Measurements from ENCODE around the gene IQGAP2. TPM values are rescaled to one million over a fixed set of nuclear protein-coding genes. Genes with fewer than 3 reads are reported as not detected.
"Not testable (repeated sequence)": the region's sequence is repeated elsewhere in the genome, so short reads cannot be mapped to it uniquely, and the experiment has no call there.

Gene IQGAP2
- total RNA-seq, 1 experiment from 2014 or later, result not detected

DNA sequence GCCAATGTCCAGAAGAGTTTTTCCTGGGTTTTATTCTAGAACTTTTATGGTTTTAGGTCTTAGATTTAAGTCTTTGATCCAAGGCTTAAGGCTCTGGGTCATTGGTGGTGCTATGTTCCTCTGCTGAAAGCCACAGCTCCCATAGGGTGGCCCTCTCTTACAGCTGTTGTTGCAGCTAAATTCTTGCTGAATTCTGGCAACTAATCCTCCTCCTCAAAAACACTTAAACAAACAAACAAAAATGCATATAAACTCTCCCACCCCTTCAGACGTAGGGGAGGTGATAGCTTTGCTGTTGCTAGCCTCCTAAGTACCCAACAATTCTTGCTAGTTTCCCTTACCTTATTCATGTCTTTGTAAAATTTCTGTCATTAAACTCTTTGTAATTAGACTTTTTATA, 30.2 kb downstream of the IQGAP2 start:
- no peak for DNase-seq
- no peak for TF ChIP-seq EZH2 (IDR thresholded peaks at IDR 0.05; ENCODE audit: low read depth)
- TF ChIP-seq, protein P1, sequence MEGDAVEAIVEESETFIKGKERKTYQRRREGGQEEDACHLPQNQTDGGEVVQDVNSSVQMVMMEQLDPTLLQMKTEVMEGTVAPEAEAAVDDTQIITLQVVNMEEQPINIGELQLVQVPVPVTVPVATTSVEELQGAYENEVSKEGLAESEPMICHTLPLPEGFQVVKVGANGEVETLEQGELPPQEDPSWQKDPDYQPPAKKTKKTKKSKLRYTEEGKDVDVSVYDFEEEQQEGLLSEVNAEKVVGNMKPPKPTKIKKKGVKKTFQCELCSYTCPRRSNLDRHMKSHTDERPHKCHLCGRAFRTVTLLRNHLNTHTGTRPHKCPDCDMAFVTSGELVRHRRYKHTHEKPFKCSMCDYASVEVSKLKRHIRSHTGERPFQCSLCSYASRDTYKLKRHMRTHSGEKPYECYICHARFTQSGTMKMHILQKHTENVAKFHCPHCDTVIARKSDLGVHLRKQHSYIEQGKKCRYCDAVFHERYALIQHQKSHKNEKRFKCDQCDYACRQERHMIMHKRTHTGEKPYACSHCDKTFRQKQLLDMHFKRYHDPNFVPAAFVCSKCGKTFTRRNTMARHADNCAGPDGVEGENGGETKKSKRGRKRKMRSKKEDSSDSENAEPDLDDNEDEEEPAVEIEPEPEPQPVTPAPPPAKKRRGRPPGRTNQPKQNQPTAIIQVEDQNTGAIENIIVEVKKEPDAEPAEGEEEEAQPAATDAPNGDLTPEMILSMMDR (conservative IDR thresholded peaks at IDR 0.05), result no peak
- H3K9me2 ChIP-seq (ENCODE audit: insufficient read depth), result no peaks in the 10 kb centered on the region
- no peaks in the 10 kb centered on the region for H4K20me1 ChIP-seq (ENCODE audit: insufficient read depth)
- no peak overlapping the region for H3K4me3 ChIP-seq
- intact Hi-C loops (cut with micrococcal nuclease; ENCODE audit: unreplicated experiment), result no loop called here
- H3K4me1 ChIP-seq (replicated peaks; ENCODE audit: insufficient read depth), result no peaks in the 10 kb centered on the region
- no peaks in the 10 kb centered on the region for H3K27me3 ChIP-seq (ENCODE audit: insufficient read depth, low read depth)
- no peaks in the 10 kb centered on the region for H3K36me3 ChIP-seq (ENCODE audit: low read depth)
- BruUV-seq (replicated peaks), result no TSS peak
- ChIA-PET POLR2A (ENCODE audit: unreplicated experiment) (no interaction called here), CTCF (no interaction called here)
- H3K27ac ChIP-seq, result no peak overlapping the region
- H2AFZ ChIP-seq, result no peak overlapping the region
- H3F3A ChIP-seq (ENCODE audit: insufficient read depth, low read depth), result no peaks in the 10 kb centered on the region
- H3K4me2 ChIP-seq, result no peak overlapping the region
- H3K9me3 ChIP-seq (ENCODE audit: insufficient read depth, low read depth), result 0 out of 2 replicates have a peak, but pooled peaks cover 3% of the 10 kb centered on the region
- H3K79me2 ChIP-seq (ENCODE audit: low read depth), result no peaks in the 10 kb centered on the region

DNA sequence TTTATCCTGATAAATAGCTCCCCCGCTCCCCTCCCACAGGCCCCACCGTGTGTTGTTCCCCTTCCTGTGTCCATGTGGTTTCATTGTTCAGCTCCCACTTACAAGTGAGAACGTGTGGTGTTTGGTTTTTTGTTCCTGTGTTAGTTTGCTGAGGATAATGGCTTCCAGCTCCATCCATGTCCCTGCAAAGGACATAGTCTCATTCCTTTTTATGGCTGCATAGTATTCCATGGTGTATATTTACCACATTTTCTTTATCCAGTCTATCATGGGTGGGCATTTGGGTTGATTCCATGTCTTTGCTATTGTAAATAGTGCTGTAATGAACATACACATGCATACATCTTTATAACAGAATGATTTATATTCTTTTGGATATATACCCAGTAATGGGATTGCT, 34.4 kb downstream of the IQGAP2 start:
- H3K27ac ChIP-seq; H3K9me3 ChIP-seq (ENCODE audit: insufficient read depth, low read depth); intact Hi-C loops (cut with micrococcal nuclease; ENCODE audit: unreplicated experiment); H3K4me1 ChIP-seq (replicated peaks; ENCODE audit: insufficient read depth); H3F3A ChIP-seq (ENCODE audit: insufficient read depth, low read depth); H2AFZ ChIP-seq; H3K9me2 ChIP-seq (ENCODE audit: insufficient read depth); H3K79me2 ChIP-seq (ENCODE audit: low read depth); H3K4me2 ChIP-seq; H3K36me3 ChIP-seq (ENCODE audit: low read depth); CTCF ChIA-PET; BruUV-seq (replicated peaks); H4K20me1 ChIP-seq (ENCODE audit: insufficient read depth); DNase-seq; H3K4me3 ChIP-seq; H3K27me3 ChIP-seq (ENCODE audit: insufficient read depth, low read depth); POLR2A ChIA-PET (ENCODE audit: unreplicated experiment): not testable (repeated sequence)

DNA sequence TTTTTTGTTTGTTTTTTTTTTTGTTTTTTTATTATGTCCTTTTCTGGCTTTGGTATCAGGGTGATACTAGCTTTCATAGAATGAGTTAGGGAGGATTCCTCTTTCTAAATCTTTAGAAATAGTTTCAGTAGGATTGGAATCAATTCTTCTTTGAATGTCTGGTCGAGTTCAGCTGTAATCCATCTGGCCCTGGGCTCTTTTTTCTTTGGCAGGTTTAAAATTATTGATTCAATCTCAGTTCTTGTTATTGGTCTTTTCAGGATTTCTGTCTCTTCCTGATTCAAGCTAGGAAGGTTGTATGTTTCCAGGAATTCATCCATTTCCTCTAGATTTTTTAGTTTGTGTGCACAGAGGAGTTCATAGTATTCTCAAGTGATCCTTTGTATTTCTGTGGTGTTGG, 34.9 kb downstream of the IQGAP2 start:
- intact Hi-C loops (cut with micrococcal nuclease; ENCODE audit: unreplicated experiment), result no loop called here
- Histone ChIP-seq H3K27me3 (ENCODE audit: insufficient read depth, low read depth) (no peaks in the 10 kb centered on the region), H3K4me1 (replicated peaks; ENCODE audit: insufficient read depth) (no peaks in the 10 kb centered on the region), H3K4me3 (no peak overlapping the region), H3F3A (ENCODE audit: insufficient read depth, low read depth) (no peaks in the 10 kb centered on the region), H3K9me2 (ENCODE audit: insufficient read depth) (no peaks in the 10 kb centered on the region), H3K27ac (no peak overlapping the region), H3K36me3 (ENCODE audit: low read depth) (no peaks in the 10 kb centered on the region), H3K79me2 (ENCODE audit: low read depth) (no peaks in the 10 kb centered on the region), H2AFZ (no peak overlapping the region), H3K9me3 (ENCODE audit: insufficient read depth, low read depth) (0 out of 2 replicates have a peak, but pooled peaks cover 3% of the 10 kb centered on the region), H3K4me2 (no peak overlapping the region), H4K20me1 (ENCODE audit: insufficient read depth) (no peaks in the 10 kb centered on the region)
- POLR2A ChIA-PET (ENCODE audit: unreplicated experiment), result no interaction called here
- CTCF ChIA-PET, result no interaction called here
- TF ChIP-seq EZH2 (IDR thresholded peaks at IDR 0.05; ENCODE audit: low read depth), result no peak
- TF ChIP-seq, protein P1 (conservative IDR thresholded peaks at IDR 0.05), result no peak
- BruUV-seq (replicated peaks), result no TSS peak
- DNase-seq, result no peak

DNA sequence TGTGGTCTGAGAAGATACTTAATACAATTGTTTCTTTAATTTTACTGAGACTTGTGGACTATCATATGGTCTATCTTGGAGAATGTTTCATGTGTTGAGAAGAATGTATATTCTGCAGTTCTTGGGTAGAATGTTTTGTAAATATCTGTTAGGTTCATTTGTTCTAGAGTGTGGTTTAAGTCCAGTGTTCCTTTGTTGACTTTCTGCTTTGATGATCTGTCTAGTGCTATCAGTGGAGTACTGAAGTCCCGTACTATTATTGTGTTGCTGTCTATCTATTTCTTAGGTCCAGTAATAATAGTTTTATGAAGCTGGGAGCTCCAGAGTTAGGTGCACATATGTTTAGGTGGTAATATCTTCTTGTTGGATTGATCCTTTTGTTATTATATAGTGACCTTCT, 36.1 kb downstream of the IQGAP2 start:
- CTCF ChIA-PET, result no interaction called here
- no peaks in the 10 kb centered on the region for H3F3A ChIP-seq (ENCODE audit: insufficient read depth, low read depth)
- POLR2A ChIA-PET (ENCODE audit: unreplicated experiment), result no interaction called here
- no peaks in the 10 kb centered on the region for H3K27me3 ChIP-seq (ENCODE audit: insufficient read depth, low read depth)
- H3K36me3 ChIP-seq (ENCODE audit: low read depth), result no peaks in the 10 kb centered on the region
- no peak overlapping the region for H2AFZ ChIP-seq
- TF ChIP-seq EZH2 (IDR thresholded peaks at IDR 0.05; ENCODE audit: low read depth), result no peak
- TF ChIP-seq, protein P1 (conservative IDR thresholded peaks at IDR 0.05), result no peak
- no TSS peak for BruUV-seq (replicated peaks)
- no peaks in the 10 kb centered on the region for H3K79me2 ChIP-seq (ENCODE audit: low read depth)
- H3K4me1 ChIP-seq (replicated peaks; ENCODE audit: insufficient read depth), result no peaks in the 10 kb centered on the region
- H3K9me3 ChIP-seq (ENCODE audit: insufficient read depth, low read depth), result 0 out of 2 replicates have a peak, but pooled peaks cover 3% of the 10 kb centered on the region
- intact Hi-C loops (cut with micrococcal nuclease; ENCODE audit: unreplicated experiment), result no loop called here
- no peak for DNase-seq
- H3K4me2 ChIP-seq, result no peak overlapping the region
- H3K4me3 ChIP-seq, result no peak overlapping the region
- H3K9me2 ChIP-seq (ENCODE audit: insufficient read depth), result no peaks in the 10 kb centered on the region
- H3K27ac ChIP-seq, result no peak overlapping the region
- H4K20me1 ChIP-seq (ENCODE audit: insufficient read depth), result no peaks in the 10 kb centered on the region
